Stimulated activated CD8-positive, alpha-beta memory T cell treated with anti-CD3 and anti-CD28 coated beads, Interleukin-7, amount 100 ng/mL, for 24 hours (primary cell): ENCODE measurements around the gene ERBIN.
A peak's percentile ranks its signal among the peaks of the same experiment; 100 is the strongest.
"Not testable (repeated sequence)": the region's sequence is repeated elsewhere in the genome, so short reads cannot be mapped to it uniquely, and the experiment has no call there.

ENCODE experiments used
- DNase-seq: peaks from one replicate; pipeline ENCODE4 v3.0.0-alpha.2; 2020; ENCODE audit warnings: low read depth

The ERBIN gene

DNA sequence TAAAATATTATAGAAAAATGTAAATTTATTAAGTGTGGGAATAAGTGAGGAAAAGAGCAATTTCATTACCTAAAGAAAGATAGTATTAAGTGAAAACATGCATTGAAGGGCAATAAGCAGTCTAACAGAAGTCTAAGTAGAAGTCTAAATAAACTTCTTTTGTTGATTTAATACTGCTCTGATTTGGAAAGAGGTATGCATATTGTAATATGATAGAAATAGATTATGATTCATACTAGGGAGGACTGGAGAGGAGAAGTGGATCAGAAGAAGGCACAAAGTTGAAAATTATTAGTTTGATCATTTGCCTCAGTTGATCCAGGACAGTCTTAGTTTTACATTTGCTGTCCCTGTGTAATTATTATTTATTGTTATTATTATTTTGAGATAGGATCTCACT is 6.6 kb upstream of the ERBIN start:
- no peak for DNase-seq

DNA sequence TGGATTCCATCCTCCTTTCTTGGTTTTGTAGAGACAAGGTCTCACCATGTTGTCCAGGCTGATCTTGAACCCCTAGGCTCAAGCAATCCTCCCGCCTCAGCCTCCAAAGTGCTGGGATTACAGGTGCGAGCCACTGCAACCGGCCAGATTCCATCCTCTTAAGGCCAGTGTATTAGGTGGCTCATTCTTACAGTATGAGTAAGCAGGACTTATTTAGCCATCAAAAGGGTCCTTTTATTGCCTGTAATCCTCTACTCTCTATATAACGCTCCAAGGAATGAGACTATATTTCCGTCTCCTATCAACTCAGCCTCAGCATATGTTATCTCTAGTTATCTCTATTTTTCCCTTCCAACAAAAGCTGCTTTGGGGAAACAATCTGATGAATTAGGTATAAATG is 3.0 kb upstream of the ERBIN start:
- DNase-seq = no peak

DNA sequence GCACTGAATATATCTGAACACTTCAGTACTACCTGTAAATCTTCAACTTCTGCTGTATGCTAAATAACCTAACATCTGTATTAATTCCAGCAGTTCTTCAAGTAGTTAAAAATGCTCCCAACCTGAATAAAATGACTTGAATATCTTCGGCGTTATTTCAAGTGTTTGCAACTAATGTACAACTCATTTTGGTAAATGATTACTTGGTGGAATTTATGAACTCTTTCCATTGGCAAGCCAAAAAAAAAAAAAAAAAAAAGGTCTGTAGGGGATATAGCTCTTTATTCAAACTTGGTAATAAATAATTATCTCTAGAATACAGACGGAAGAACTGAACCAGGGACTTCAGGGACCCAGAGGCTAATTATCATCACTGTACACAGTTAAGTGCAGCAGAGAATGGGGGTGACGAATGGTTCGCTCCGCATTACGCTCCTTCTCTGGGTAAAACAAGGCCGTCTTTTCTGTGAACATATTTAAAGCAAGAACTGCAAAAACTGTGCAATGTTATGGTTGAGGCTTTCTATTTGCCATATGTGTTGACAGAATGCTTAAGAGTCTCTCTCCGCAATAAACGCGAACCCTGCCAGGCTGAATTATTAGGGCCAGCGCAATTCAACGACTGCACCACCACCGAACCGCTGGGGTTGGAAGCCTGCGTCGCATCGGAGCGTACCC is 1.9 kb upstream of the ERBIN start:
- DNase-seq = no peak

DNA sequence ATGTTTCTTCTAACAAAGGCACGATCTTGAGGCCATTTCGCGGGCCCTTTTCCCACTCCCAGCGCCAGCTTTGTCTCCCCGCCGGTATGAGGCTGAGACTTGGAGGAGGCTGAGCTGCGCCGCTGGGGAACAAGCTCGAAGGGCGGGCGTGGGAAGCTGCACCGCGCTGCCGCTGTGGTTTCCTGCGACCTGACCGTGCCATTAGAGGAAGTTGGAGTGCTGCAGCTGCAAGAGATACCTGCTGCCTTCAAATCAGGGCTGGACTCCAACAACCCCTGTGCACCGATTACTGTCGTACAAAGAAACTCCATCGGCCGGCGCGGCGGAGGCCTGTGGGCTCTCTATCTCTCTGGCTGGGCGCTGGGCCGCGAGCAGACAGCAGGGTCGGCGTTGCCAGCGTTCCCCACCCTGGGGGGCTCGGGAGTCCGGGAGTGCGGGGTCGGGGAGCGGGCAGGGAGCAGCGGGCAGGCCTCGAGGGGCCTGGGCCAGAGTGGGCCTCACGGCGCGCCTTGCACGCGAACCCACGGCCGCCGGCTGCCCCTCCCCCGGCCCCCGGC is 1.3 kb upstream of the ERBIN start:
- DNase-seq = peak; percentile 47

DNA sequence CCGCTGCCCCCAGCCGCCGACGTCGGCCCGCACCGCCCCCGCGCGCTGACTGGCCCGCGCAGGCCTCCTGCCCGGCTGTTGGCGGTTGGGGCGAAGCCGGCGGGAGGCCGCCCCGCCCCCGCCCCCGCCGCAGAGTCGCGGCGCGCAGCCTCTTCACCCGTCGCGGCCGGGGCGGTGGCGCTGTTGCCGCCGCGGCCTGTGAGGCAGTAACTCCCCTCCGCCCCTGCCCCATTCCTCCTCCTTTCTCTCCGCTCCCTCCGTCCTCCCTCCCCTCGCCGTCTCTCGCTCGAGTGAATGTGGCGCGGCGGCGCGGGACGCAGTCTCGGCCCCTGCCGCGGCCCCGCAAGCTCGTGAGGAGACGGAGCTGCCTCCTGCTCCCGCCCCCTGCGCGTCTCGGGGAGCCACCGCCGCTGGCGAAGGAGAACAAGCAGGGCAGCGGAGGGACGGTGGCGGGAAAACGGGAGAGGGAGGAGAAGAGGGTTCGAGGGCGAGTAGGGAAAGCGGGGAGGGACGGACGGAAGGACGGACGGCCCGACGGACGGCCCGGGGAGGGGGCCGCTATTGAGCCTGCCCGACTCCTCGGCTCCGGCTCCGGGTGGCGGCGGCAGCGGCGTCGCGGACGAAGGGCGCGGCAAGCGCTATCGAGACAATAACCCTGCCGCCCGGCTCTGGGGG is 637 bp upstream of the ERBIN start:
- peak; percentile 36 for DNase-seq

DNA sequence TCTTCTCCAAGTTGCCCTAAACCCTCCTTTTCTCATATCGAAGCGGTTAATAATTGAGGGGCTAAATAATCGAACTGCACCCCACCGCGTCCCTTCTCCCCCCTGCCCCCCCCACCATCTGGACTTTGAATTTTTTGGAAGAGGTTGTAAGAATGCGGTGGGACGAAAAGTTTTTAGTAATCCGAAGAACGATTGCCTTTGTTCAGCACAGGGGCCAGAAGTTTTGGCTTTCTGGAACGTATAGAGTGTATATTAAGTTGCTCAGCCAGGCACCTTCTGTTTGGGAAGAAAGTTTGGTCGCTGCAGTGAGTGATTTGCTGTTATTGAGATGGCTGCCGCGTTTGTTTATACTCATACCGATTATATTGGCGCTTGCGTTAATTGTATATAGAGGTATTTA is 518 bp downstream of the ERBIN start:
- DNase-seq = no peak

DNA sequence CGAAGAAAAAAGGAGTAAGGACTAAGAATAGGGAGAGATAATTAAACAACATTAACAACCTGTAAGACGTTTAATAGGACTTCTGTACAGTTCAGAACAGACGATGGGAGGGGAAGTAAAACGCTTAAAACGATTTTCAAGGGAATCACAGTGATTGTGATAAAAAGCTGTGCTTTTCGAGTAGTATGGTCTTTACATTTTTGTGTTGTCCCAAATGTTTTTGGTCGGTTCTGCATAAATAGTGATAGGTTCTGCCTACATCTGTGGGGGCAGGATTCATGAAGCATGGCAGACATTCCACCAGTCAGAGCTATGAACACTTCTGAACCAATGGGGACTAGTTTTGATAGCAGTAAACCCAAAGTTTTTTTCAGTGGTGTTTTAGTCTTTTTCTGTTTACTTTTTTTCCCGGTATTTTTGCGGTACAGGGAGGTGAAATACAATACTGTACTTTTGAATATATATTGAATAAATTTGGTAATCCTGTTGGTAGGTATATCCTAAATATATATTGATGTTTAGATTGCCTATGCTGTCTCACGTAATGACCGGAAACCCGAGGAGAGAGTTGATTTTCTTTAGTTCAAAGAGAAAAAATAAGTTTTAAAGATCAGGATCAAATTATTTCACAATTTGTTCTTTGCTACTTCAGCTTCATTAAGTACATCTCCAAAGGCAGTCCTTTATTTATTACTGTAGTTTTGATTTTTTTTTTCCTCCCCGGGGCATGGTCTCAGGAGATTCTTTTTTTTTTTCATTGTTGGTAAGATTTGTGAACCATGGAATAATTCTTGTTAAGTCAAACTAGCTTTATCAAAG is 1.3 kb downstream of the ERBIN start:
- DNase-seq = no peak

DNA sequence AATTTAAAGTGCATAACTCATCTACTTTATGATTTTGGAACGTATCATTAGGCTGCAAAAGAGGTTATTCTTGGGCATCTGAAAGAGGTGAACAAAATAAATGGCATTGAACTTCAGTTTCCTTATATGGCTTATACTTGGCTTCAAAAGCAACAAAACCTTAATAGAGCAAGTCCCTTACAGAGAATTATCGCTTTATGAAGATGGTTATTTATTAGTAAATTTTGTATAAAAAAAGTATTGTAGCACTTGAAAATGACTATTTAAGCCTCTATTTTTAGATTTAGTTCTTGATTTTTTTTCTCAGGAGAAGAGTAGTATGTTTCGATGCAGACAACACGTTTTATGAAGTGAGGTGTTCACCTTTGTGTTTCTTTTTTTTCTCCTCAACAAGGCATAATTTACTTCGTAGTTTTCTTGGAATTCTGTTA is 2.0 kb downstream of the ERBIN start:
- DNase-seq = no peak

DNA sequence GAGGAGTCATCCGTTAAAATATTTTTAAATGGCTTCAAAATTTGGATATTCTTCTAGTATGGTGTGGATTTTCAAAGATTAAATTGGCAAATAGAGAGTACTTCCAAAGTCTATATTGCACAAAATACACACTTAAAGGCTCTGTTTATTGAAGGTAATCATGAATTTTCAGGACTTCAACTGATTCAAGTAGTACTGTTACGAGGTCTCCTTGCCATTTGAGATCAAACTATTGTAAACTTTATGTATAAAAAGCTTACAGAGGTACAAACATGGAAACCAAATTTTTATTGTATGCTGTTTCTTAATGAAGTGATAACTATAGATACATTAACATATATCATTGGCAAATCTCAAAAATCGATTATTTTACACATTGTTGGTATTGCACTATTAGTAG is 2.5 kb downstream of the ERBIN start:
- no peak for DNase-seq

DNA sequence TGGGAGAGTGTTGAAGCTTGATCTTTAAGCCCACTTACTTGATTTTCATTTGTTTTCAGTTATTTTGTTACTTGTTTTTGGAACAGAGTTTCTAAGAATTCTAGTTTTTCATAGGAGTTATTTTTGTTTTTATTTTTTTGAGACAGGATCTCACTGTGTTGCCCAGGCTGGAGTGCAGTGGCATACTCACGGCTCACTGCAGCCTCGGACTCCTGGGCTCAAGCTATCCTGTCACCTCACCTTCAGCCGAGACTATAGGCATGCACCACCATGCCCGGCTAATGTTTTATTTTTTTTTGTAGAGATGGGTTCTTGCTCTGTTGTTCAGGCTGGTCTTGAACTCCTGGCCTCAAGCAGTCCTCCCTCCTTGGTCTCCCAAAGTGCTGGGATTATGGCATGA is 6.3 kb downstream of the ERBIN start:
- no peak for DNase-seq

DNA sequence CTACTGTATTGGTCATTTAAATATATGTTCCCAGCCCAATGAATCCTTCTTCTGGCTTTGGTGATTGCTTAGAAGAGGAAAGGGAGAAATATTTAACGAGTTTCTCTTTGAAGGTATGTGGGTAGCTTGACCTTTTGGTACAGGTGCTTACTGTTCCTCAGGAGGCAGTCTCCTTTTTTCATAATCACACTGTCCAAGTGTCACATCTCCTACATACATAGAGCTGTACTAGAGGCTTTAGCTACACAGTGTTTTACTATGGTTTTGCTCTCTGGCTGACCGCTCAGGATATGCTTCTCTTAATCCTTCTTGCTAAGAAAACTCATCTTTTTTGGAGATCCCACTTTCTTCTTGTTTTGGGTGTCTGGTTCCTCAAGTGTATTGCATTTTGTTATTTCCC is 6.9 kb downstream of the ERBIN start:
- DNase-seq = no peak

DNA sequence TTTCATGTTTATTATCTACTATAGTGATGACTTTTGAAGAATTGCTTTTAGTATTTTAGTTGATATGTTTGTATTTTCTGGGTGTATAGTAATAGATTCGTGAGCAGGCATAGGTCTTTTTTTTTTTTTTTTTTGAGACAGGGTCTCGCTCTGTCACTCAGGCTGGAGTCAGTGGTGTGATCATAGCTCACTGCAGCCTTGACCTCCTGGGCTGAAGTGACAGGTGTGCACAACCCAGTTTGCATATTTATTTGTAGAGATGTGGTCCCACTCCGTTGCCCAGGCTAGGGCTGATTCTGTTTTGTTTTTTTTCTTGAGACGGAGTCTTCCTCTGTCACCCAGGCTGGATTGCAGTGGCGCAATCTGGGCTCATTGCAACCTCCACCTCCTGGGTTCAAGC is 11.9 kb downstream of the ERBIN start:
- DNase-seq = no peak

DNA sequence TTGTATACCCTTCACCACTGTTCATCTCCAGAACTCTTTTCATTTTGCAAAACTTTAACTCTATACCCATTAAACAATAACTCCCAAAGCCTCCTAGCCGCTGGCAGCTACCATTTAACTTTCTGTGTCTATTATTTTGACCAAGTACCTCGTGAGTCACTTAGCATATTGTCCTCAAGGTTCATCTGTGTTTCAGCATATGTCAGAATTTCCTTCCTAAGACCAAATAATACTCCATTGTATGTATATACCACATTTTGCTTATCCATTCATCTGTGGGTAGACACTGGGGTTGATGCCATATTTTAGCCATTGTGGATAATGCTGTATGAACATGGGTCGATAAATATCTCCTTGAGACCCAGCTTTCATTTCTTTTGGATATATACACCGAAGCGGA is 17.4 kb downstream of the ERBIN start:
- no peak for DNase-seq

DNA sequence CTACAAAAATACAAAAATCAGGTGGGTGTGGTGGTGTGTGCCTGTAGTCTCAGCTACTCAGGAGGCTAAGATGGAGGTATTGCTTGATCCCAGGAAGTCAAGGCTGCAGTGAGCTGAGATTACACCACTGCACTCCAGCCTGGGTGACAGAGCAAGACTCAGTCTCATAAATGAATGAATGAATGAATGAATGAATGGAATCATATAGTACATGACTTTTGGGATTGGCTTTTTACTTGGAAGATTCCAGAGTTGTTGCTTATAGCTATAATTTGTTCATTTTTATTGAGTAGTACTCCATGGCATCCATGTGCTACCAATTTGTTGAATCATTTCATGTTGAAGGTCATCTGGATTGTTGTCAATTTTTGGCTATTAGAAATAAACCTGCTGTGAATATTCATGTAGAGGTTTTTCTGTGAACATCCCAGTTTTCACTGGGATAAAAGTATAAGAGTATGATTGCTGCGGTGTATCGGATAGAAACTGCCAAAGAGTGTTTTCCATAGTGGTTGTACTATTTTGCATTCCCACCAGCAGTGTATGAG is 19.9 kb downstream of the ERBIN start:
- no peak for DNase-seq

DNA sequence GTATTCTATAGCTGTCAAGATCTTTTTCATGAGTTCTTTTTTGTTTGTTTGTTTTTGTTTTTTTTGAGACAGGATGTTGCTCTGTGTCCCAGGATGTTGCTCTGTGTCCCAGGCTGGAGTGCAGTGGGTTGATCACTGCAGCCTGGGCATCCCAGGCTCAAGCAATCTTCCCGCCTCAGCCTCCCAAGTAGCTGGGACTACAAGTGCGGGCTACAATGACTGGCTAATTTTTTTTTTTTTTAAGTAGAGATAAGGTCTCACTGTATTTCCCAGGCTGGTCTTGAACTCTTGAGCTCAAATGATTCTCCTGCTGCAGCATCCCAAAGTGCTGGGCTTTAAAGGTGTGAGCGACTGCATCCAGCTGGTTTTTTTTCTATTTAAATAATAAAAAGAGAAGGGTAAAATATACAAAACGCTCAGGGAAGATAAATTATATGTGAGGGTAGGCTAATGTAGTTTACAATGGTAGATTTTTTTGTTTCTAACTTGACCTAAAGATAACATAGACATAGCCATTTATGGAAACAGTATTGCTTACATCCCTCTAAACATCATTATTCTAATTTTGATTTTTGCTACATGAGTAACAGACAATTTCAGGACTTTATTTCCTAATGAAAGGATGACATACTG is 21.9 kb downstream of the ERBIN start:
- DNase-seq = no peak

DNA sequence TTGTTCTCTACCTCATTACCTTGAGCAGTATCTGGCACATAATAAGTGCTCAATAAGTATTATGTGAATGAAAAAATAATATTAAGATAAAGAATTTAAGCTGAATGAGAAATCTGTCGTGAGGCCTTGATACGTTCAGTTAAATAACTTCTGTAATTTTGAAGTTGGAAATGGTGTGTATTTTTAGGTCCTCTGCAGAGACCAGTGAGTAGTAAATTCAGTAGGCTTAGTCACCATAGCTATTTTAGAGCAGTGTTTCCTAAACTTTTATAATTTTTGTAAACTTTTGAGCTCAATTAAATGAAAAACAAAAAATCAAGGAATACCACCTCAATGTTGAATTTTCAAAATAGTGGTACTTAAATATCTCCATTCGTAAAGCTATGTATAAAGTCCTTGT is 25.0 kb downstream of the ERBIN start:
- no peak for DNase-seq

DNA sequence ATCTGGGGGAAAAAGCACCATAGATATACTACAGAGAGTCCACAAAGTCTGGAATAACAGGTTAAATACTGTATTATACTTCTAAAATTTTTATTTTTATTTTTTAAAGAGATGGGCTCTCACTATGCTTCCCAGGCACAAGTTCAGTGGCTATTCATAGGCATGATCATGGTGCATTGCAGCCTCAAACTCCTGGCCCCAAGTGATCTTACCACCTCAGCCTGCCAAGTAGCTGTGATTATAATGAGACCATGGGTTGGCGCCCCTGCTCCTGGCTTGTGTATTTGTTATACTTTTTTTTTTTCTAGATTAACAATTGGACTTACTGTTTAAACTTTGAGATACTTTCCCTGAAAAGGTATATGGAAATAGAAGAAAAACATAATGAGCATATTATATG is 25.9 kb downstream of the ERBIN start:
- DNase-seq = no peak

DNA sequence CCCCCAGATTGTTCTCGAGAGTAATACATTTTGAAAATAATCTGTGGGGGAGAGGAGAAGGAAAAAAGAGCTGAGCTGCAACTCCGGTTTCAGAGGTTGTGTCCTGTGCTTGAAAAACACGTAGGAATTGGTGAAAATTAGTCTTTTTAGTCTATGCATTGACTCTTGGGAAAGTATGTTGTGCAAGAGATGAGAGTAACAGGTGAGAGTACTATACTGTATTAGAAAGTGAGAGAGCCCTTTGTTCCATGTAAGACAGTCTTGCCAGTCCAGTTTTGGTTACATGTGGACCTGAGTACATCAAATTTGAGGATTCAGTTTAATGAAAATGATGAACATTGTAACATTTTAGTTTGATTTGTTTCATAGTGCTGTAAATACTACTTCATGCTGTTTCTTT is 27.8 kb downstream of the ERBIN start:
- DNase-seq = no peak

DNA sequence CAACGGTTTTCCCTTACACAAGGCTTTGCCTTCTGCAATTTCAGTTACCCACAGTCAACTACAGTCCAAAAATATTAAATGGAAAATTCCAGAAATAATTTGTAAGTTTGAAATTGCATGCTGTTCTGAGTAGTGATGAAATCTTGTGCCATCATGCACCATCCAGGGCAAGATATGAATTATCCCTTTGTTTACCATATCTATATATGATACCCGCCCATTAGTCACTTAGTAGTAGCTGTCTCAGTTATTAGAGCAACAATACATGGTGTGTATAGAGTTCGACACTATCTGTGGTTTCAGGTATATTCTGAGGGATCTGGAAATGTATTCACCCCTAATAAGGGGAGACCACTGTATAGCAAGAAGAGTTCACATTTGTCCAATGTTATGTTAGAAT is 29.4 kb downstream of the ERBIN start:
- DNase-seq = no peak

DNA sequence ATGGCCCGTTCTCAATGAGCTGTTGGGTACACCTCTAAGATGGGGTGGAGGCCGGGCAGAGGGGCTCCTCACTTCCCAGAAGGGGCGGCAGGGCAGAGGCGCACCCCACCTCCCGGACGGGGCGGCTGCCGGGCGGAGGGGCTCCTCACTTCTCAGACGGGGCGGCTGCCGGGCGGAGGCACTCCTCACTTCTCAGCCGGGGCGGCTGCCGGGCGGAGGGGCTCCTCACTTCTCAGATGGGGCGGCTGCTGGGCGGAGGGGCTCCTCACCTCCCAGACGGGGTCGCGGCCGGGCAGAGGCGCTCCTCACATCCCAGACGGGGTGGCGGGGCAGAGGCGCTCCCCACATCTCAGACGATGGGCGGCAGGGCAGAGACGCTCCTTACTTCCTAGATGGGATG is 31.3 kb downstream of the ERBIN start:
- not testable (repeated sequence) for DNase-seq

DNA sequence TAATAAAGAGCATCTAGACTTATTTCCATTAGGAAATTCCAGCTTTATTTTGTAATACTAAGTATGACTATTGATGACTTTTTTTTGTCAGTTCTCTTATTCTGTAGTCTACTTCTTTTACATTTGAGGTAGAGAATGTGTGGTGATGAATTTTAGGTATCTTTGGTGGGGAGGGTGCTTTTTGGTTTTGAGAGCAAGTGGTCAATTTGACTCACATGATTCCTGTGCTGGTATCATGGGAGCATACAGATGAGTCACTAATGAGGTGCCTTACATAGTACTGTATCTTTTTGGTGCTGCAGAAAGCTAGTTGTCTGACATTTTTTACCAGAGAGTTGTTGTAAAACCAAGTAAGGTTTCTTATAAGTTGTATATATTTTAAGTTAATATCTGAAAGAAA is 35.3 kb downstream of the ERBIN start:
- no peak for DNase-seq
